ENCODE measurements around the gene RPL5.

- TF ChIP-seq CTCF (IDR thresholded peaks at IDR 0.05; ENCODE audit: poor library complexity) (no peak), EZH2 (IDR thresholded peaks at IDR 0.05; ENCODE audit: borderline replicate concordance) (no peak)
These were observed 18.2 kb downstream of the RPL5 start for GRCh38 chr1:92850019-92850418.
